HL-60/S4 (cell line): ENCODE measurements around the gene MTX1.

Experiments used
- in situ Hi-C: fragments of 300-500 bp; cut with MboI; formaldehyde crosslinking; loops from 2 replicates; pipeline ENCODE4 v1.14.3; 2022; ENCODE audit warnings: low sequenced_read_pairs

Gene MTX1

DNA sequence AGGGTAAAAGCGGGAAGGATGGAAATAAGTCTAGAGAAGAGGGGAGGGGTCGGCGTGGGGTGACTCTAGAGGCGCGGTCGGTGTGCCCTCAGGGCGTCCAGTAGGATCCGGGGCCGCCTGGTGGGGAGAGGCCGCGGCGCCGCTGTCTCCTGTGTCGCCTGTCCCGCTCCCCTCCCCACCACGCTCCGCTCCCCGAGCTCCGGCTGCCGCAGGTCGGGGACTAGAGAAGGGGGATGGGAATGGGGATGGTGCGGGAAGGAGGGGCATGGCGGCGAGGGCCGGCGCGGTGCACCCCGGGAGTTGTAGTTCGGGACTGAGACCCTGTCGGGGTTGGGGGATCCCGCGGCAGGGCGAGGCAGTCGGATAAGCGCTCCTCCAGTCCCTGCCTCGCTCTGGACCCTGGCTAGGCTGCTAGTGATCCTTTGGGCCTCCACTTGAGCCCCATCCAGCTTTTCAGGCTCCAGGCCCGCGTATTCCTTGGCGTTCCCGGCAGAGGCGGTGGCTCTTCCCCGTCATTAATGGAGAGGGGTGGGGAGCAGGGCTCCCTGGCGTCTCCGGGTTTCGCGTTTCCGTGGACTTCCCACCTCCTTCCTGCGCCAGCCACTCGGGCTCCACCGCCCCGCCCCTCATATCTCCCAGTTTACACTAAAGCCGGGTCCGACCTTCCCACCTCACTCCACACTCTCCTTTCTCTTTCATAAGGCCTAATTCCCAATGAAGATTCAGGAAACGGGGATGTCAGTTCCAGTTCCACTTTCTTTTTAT lies 46.9 kb downstream of the MTX1 start, which contains the start of gene ENTREP3:
TSS of gene ENTREP3 (minus strand) at position 241 of the 765 bp plus-strand sequence. CDS start 606 bp downstream, outside the sequence.
- in situ Hi-C loops: no loop called here

DNA sequence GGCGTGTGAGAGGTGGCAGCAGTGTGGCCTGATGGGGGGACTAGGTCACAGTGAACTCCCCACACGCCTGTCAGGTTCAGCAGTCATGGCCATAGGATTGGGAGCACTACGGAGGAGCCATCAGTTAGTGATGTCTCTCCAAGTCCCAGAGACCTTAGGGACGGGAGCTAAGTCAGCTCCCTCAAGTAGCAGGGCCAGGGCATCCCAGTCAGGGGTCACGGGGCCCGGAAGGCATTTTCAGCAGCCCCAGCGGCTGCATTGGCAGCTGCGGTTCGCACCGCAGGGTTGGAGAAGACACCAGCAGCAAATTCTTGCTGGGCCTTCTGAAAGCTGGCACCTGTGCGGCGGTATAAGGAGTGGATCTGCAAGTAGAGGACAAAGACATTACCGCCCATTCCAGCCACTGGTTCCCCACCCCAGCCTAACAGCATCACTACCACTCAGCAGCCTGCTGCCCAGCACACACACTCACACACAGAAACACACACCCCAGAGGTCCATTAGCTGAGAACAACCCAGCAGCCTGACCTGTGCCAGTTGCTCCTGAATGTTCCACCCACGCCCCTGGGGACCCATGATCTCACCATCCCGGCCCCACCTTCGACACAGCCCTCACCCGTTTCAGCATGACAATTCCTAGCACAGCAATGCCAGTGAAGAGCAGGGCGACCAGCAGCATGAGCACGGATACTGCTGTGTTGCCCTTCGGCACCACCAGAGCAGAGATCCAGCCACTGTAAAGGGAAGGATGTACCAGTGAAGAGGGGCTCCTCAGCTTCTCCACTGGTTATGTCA lies 47.8 kb downstream of the MTX1 start:
- in situ Hi-C loops: no loop called here

GRCh38 chr1:155260276-155260675 lies 51.8 kb downstream of the MTX1 start:
- in situ Hi-C loops: no loop called here

DNA sequence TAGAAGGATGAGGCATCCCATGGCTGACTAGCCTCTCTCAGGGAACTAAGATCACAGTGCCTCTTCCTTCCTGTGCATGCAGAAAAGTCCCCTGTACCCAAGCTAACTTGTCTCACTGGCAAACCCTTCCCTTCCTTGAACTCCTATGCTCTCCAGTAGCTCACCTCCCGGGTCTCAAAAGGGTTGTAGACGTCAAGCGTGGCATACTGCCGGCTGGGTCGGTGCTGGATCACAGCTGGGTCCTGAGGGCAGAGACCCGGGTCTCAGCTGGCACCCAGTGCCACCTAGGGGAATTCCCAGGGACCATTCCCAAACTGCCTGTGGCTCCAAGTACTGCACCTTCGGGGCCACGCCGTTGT lies 53.0 kb downstream of the MTX1 start:
- in situ Hi-C loops: no loop called here

DNA sequence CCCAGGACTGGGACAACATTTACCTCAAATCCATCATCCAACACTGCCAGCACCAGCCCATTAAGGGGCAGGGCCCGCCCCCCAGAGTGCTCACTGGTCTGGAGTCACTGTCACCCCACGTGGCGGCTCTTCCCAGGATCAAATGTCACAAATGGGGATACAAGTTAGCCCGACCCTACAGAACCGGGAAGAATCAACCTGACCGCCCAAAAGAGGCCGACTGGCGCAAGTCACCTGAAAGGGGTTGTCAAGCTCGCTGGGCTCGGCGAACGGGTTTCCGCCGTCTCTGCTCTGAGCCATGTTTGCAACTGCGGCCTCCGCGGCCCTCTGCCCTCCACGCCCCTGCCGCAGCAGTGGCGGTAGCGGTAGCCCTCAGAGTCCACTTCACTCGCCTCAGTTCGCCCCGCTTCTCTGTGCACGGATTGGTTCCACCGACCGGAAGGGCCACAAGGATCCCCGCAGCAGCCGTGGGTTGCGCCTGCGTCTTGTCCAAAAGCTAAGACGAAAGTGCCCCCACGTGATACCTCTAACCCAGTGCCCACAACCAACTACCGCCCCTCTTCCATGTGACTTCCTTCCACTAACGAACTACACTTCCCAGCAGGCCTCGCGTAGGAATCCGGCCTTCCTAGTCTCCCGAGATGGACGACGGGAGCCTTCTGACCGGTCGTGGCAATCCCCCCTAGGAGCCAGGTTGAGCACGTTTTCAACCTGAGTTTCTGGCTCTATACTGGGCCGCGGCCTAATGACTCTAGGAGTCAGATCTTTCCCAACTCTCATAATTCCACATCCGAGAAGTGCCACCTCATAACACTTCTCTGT lies 53.6 kb downstream of the MTX1 start, which contains the start of gene SCAMP3:
TSS of gene SCAMP3 (minus strand) at position 509 of the 822 bp plus-strand sequence. CDS start at position 300, 209 bp downstream.
- in situ Hi-C loops: no loop called here

GRCh38 chr1:155263067-155263466 lies 54.6 kb downstream of the MTX1 start:
- in situ Hi-C loops: no loop called here
